GM12801 (cell line): ENCODE results near the gene NTSR2.

Source experiments
- CTCF ChIP-seq: IDR thresholded peaks from one replicate; pipeline ENCODE4 v1.5.1; 2011; ENCODE audit warnings: control low read depth; ENCODE audit not compliant: insufficient read length; ENCODE audit errors: extremely low read depth

NTSR2 gene

GRCh38 chr2:11612553-11613215 is 57.3 kb downstream of the NTSR2 start:
- TF ChIP-seq CTCF, result no peak

GRCh38 chr2:11611251-11611650 is 58.7 kb downstream of the NTSR2 start:
- TF ChIP-seq CTCF, result no peak

- no peak for TF ChIP-seq CTCF
These were observed 59.3 kb downstream of the NTSR2 start for GRCh38 chr2:11610624-11611242.
